GM12873 (cell line): Measurements from ENCODE around the gene ZNF830.

Experiments
- CTCF ChIP-seq: IDR thresholded peaks from 2 replicates; pipeline ENCODE4 v1.5.1; 2012; ENCODE audit warnings: low read depth, mild to moderate bottlenecking, moderate library complexity, low read length, control low read depth; ENCODE audit not compliant: insufficient read depth; ENCODE audit errors: missing control alignments

ZNF830 gene

GRCh38 chr17:34958438-34958837 lies 2.9 kb upstream of the ZNF830 start:
- TF ChIP-seq CTCF, result no peak

- no peak for TF ChIP-seq CTCF
These were observed 12.8 kb downstream of the ZNF830 start for GRCh38 chr17:34974179-34974578.

- TF ChIP-seq CTCF, result no peak
These were observed 13.8 kb downstream of the ZNF830 start for GRCh38 chr17:34974794-34975785.

- TF ChIP-seq CTCF, result no peak
These were observed 17.8 kb downstream of the ZNF830 start for GRCh38 chr17:34979153-34979552.

- TF ChIP-seq CTCF, result no peak
These were observed 18.5 kb downstream of the ZNF830 start for GRCh38 chr17:34979650-34980352.

- no peak for TF ChIP-seq CTCF
These were observed 19.0 kb downstream of the ZNF830 start, which contains the start of gene LIG3 for GRCh38 chr17:34980353-34980680. TSS of gene LIG3 (plus strand) at chr17:34980512. CDS start at chr17:34983006, 2,494 bp downstream.
